Thyroid gland (tissue), 4 donors: ENCODE measurements around the gene UBA3. TPM values are rescaled to one million over a fixed set of nuclear protein-coding genes. Genes with fewer than 3 reads are reported as not detected.

Experiments used
- DNase-seq, 2 donors: peaks; one replicate each; pipeline ENCODE4 v3.0.0-alpha.2; 2019
- H3K27ac ChIP-seq, 3 donors: fragments of 200-600 bp; sonication (generic); 1 replicate in 2 of 3; 2 replicates in 1 of 3; pipeline ENCODE4 v1.5.1; 2016 to 2019; ENCODE audit warnings: mild to moderate bottlenecking in 1 of 3, moderate library complexity in 1 of 3
- H3K27me3 ChIP-seq: fragments of 200-600 bp; sonication (generic); one replicate; pipeline ENCODE4 v1.5.1; 2019
- H3K36me3 ChIP-seq, 2 donors: fragments of 200-600 bp; sonication (generic); one replicate each; pipeline ENCODE4 v1.5.1; 2016 to 2019
- H3K4me1 ChIP-seq, 2 donors: fragments of 200-600 bp; sonication (generic); one replicate each; pipeline ENCODE4 v1.5.1; 2017 to 2019
- H3K4me3 ChIP-seq, 3 donors: fragments of 200-600 bp; sonication (generic); replicated peaks in 1 of 3; 1 replicate in 2 of 3; 2 replicates in 1 of 3; pipeline ENCODE4 v1.5.1; 2016; ENCODE audit warnings: mild to moderate bottlenecking in 1 of 3
- H3K9me3 ChIP-seq: fragments of 200-600 bp; sonication (generic); one replicate; pipeline ENCODE4 v1.5.1; 2017
- POLR2A ChIP-seq, 2 donors: fragments of 450-650 bp; IDR thresholded peaks; one replicate each; pipeline ENCODE4 v1.6.1; 2017; ENCODE audit warnings: antibody characterized with exemption in 2 of 2, mild to moderate bottlenecking in 2 of 2, moderate library complexity in 1 of 2
- WGBS, 2 donors: methylation state at CpG; one replicate each; pipeline ENCODE4 v1.1.5; 2017; 5-methylcytosine and 5-hydroxymethylcytosine counted together
- intact Hi-C: fragments of 100-400 bp; cut with DNase I; formaldehyde crosslinking; loops from one replicate; pipeline ENCODE4 v1.15.1; 2023
- total RNA-seq, 4 donors: library from RNA; depleted of rRNA; stranded (reverse); fragments of >200 nt; gene quantifications; one replicate each; pipeline ENCODE4 v1.2.3, GENCODE V29; 2016
- TF ChIP-seq, protein P1 (sequence below), 6 experiments: fragments of 200-600 bp in 3 of 6; fragments of 450-650 bp in 3 of 6; sonication (generic) in 3 of 6; IDR thresholded peaks; one replicate each; pipeline ENCODE4 v1.5.1; 2016 to 2019; ENCODE audit warnings: antibody characterized with exemption in 6 of 6, mild to moderate bottlenecking in 2 of 6, inconsistent platforms in 1 of 6, moderate library complexity in 1 of 6

The UBA3 gene
- total RNA-seq, 4 donors from 2014 or later, result 57.4 to 77.9 (median 64.3) TPM

DNA sequence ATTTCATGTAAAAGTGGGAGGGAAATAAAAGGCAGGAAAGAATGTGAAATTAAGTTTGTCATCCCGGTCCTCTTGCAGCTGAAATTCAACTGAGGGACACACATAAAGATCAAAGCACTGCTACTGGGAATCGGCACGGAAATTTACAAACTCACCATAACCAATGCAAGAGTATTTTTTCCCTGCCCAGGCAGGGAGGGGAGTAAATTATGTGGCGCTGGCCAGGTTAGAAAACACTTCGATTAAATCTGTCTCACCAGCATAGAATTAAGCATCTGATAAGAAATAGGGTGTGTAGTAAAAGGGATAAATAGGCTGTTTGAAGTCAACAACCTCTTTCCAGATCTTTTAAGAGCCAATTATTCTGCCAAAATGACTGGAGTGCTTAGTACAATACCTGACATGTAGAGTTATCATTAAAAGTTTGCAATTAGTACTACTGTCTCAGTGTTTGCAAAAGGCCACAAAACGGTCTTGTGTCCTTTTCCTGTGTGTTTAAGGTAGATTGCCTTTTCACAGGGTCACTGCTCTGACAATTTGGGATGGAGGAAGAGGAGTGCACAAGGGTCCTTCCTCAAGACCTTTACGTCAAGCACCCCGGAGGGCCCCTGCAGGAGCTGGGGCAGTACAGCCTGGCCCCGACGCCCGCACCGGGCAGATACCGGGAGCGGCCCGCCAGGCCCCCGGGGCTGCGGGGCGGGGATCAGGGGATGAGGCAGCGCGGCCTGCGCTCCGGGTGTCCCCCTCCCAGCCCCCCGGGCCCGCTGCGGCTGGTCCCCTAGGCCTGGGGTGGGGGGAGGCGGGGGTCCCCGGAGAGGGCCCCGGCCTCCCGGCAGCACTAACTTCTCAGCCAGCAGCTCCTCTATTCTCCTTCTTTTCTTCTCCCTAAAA, 651 bp downstream of the UBA3 start:
- WGBS, 2 donors, result 5 to 8% methylated on average over 14 to 21 of the region's 29 CpGs
- intact Hi-C loops, result no loop called here
- peak in 1 of 2 donors; percentile 18 for DNase-seq

DNA sequence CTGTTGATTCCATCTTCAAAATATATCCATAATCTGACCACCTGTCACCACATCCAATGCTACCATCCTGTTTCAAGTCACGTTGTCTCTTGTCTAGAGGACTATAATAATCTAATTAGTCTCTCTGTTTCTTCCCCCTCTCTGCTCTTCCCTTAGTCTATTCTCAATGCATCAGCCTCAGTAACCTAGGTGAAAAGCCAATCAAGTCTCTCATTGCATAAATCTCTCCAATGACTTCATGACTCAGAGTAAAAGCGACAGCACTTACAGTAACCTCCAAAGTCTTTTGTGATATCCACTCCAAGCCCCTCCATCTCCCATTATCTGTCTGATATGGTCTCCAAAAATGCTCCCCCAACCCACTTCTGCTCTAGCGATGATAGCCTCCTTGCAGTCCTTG, 7.2 kb downstream of the UBA3 start:
- TF ChIP-seq, protein P1, sequence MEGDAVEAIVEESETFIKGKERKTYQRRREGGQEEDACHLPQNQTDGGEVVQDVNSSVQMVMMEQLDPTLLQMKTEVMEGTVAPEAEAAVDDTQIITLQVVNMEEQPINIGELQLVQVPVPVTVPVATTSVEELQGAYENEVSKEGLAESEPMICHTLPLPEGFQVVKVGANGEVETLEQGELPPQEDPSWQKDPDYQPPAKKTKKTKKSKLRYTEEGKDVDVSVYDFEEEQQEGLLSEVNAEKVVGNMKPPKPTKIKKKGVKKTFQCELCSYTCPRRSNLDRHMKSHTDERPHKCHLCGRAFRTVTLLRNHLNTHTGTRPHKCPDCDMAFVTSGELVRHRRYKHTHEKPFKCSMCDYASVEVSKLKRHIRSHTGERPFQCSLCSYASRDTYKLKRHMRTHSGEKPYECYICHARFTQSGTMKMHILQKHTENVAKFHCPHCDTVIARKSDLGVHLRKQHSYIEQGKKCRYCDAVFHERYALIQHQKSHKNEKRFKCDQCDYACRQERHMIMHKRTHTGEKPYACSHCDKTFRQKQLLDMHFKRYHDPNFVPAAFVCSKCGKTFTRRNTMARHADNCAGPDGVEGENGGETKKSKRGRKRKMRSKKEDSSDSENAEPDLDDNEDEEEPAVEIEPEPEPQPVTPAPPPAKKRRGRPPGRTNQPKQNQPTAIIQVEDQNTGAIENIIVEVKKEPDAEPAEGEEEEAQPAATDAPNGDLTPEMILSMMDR (IDR thresholded peaks at IDR 0.05), result no peak
- no peak for TF ChIP-seq POLR2A (IDR thresholded peaks at IDR 0.05)

More for the DNA sequence above, 651 bp downstream of the UBA3 start:
- TF ChIP-seq, protein P1 (IDR thresholded peaks at IDR 0.05), result no peak
- no peak for TF ChIP-seq POLR2A (IDR thresholded peaks at IDR 0.05)
- Histone ChIP-seq H3K9me3 (no peaks in the 10 kb centered on the region), H3K36me3 (no peaks in the 10 kb centered on the region), H3K4me3 (peak overlapping the region in 2 of 3 donors; percentile 74 to 90), H3K4me1 (peaks cover 29 to 49% of the 10 kb centered on the region in 2 donors), H3K27ac (peak overlapping the region in 2 of 3 donors; percentile 65 to 69), H3K27me3 (no peaks in the 10 kb centered on the region)

DNA sequence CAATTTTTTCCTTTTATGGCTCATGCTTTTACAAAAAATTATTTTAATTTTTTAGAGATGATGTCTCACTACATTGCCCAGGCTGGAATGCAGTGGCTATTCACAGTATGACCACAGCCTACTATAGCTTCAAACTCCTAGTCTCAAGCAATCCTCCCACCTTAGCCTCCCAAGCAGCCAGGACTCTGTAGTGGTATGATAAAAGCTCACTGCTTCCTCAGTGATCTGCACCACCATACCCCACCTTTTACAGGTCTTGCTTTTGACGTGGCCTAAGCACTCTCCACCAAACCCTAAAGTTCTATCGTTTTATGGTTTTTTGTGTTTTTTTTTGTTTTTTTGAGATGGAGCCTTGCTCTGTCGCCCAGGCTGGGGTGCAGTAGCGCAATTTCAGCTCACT, 14.0 kb downstream of the UBA3 start:
- intact Hi-C loops, result no loop called here
- no peak for DNase-seq
- H3K4me1 ChIP-seq, result no peaks in the 10 kb centered on the region
- no peak overlapping the region for H3K4me3 ChIP-seq
- TF ChIP-seq POLR2A (IDR thresholded peaks at IDR 0.05), result no peak
- TF ChIP-seq, protein P1 (IDR thresholded peaks at IDR 0.05), result no peak
- H3K27ac ChIP-seq, result no peak overlapping the region
- H3K9me3 ChIP-seq, result no peaks in the 10 kb centered on the region
- no peaks in the 10 kb centered on the region for H3K27me3 ChIP-seq
- peaks cover 6 to 11% of the 10 kb centered on the region in 2 donors for H3K36me3 ChIP-seq
- 74 to 84% methylated on average over 4 of the region's 4 CpGs for WGBS, 2 donors

More for the DNA sequence above, 7.2 kb downstream of the UBA3 start:
- Histone ChIP-seq H3K36me3 (no peaks in the 10 kb centered on the region), H3K27me3 (no peaks in the 10 kb centered on the region), H3K4me1 (no peaks in the 10 kb centered on the region), H3K4me3 (no peak overlapping the region), H3K27ac (no peak overlapping the region), H3K9me3 (no peaks in the 10 kb centered on the region)
- WGBS, 2 donors, result 94 to 97% methylated on average over 3 of the region's 3 CpGs
- DNase-seq, result no peak
- intact Hi-C loops, result no loop called here

DNA sequence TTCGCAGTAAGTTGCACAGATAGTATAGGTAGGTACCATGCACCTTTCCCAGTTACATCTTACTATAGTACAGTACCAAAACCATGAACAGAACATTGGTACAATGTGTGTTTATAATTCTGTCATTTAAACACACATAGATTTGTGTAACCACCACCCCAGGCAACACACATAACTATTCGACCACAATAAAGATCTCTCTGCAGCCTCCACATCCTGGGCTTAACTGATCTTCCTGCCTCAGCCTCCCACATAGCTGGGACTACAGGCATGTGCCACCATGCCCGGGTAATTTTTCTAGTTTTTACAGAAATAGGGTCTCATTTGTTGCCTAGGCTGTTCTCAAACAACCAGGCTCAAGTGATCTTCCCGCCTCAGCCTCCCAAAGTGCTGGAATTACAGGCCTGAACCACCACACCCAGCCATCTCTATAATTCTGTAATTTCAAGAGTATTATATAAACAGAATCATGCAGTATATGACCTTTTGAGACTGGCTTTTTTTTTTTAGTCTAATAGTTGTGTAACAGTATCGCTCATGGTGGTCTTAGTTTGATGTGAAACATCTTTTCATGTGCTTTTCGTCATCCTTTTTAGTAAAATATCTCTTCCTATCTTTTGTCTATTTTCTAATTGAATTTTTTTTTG, 14.7 kb downstream of the UBA3 start:
- DNase-seq, result no peak
- WGBS, 2 donors, result 92 to 93% methylated on average over 6 of the region's 6 CpGs
- Histone ChIP-seq H3K4me3 (no peak overlapping the region), H3K36me3 (peaks cover 11% of the 10 kb centered on the region in 2 donors), H3K27ac (no peak overlapping the region), H3K4me1 (no peaks in the 10 kb centered on the region), H3K27me3 (no peaks in the 10 kb centered on the region), H3K9me3 (no peaks in the 10 kb centered on the region)
- intact Hi-C loops, result no loop called here
- TF ChIP-seq, protein P1 (IDR thresholded peaks at IDR 0.05), result no peak
- no peak for TF ChIP-seq POLR2A (IDR thresholded peaks at IDR 0.05)

DNA sequence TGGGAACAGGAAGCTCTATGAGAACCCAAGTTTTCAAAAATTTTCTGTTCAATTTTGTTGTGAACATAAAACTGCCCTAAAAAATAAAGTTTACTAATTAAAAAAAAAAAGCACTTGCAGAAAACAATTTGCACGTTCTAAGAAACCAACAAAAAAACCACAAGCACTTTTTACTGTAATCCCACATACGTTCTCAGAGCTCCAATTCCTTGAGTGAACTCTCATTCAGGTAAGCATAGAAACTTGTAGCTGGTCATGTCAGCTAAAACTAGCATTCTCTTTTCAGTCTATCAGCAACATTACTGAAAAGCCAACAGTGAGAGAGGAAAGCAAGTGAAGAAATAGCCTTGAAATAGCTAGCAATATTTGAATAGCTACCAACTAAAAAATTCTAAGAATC, 16.5 kb downstream of the UBA3 start:
- TF ChIP-seq, protein P1 (IDR thresholded peaks at IDR 0.05), result no peak
- TF ChIP-seq POLR2A (IDR thresholded peaks at IDR 0.05), result no peak
- intact Hi-C loops, result no loop called here
- Histone ChIP-seq H3K27ac (no peak overlapping the region), H3K4me1 (no peaks in the 10 kb centered on the region), H3K9me3 (no peaks in the 10 kb centered on the region), H3K36me3 (peaks cover 11 to 12% of the 10 kb centered on the region in 2 donors), H3K4me3 (no peak overlapping the region), H3K27me3 (no peaks in the 10 kb centered on the region)
- DNase-seq, result no peak
- WGBS, 2 donors, result 87 to 92% methylated on average over 2 of the region's 2 CpGs
